Activated T-cell treated with anti-CD3 and anti-CD28 coated beads, Interleukin-2, amount 50 U/mL, for 24 hours (primary cell): Measurements from ENCODE around the gene PNMT.
A peak's percentile ranks its signal among the peaks of the same experiment; 100 is the strongest.

Experiments
- DNase-seq: peaks from one replicate; pipeline ENCODE4 v3.0.0-alpha.2; 2020
- H3K27ac Mint-ChIP-seq: 2 replicates; pipeline ENCODE4 v1.8.0; 2020; ENCODE audit warnings: mild to moderate bottlenecking, mixed read lengths
- H3K27me3 Mint-ChIP-seq: 2 replicates; pipeline ENCODE4 v1.8.0; 2020; ENCODE audit warnings: mixed read lengths
- H3K36me3 Mint-ChIP-seq: 2 replicates; pipeline ENCODE4 v1.8.0; 2020; ENCODE audit warnings: low read depth, mixed read lengths
- H3K4me1 Mint-ChIP-seq: 2 replicates; pipeline ENCODE4 v1.8.0; 2020; ENCODE audit warnings: low read depth, mixed read lengths
- H3K4me3 Mint-ChIP-seq: 2 replicates; pipeline ENCODE4 v1.8.0; 2020; ENCODE audit warnings: mild to moderate bottlenecking, moderate library complexity, mixed read lengths
- H3K9me3 Mint-ChIP-seq: 2 replicates; pipeline ENCODE4 v1.8.0; 2020; ENCODE audit warnings: mixed read lengths

PNMT gene

DNA sequence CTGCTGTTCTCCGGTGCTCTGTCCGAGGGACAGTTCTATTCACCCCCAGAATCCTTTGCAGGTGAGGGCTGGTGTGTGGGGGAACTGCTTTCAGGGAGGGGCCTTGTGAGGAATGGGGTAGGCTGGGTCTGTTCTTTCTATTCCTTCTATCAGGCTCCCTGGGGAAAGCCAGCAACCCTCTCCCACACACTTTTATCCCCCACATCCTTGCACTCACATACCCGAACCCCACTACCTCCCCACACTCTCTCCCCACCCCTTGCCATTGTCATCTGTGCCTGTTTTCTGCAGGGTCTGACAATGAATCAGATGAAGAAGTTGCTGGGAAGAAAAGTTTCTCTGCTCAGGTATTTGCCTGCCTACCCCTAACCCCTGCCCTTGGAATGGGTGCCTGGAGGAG, 9.5 kb upstream of the PNMT start:
- no peak overlapping the region for H3K27ac Mint-ChIP-seq
- H3K4me3 Mint-ChIP-seq, result no peak overlapping the region
- no peaks in the 10 kb centered on the region for H3K27me3 Mint-ChIP-seq

DNA sequence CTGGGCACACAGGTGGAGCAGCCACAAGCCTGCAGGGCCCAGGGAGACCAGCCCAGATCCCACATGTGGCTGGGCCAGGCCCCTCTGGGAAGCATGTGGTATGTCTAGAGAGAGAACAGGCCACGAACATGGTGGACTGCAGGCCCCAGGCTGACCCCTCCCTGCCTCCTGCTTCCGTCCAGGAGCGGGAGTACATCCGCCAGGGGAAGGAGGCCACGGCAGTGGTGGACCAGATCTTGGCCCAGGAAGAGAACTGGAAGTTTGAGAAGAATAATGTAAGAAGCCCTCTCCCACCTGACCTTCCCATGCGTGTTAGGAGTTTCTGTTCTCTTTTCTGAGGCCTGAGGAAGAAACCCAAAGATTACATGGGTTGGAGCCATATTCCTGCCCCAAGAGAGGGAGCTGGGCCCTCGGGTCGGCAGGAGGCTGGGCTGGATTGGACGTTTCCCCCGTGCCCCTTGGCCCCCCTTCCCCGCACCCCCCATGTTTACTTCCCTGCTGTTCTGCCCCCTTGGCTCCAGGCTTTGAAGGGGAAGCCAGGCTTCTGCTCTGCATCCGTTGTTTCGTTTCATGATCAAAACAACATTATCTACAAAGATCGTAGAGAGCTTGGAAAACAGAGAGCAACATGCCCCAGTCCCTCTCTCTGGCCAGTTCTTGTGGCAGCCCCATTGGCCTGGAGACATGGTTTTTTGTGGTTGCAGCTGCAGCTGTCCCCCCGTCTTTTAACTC, 8.8 kb upstream of the PNMT start:
- H3K36me3 Mint-ChIP-seq, result peaks cover 69% of the 10 kb centered on the region
- H3K27ac Mint-ChIP-seq, result peak overlapping the region; percentile 61
- H3K27me3 Mint-ChIP-seq, result no peaks in the 10 kb centered on the region
- H3K4me1 Mint-ChIP-seq, result peaks cover 16% of the 10 kb centered on the region
- no peak overlapping the region for H3K4me3 Mint-ChIP-seq
- DNase-seq, result no peak
- H3K9me3 Mint-ChIP-seq, result no peaks in the 10 kb centered on the region

More for the DNA sequence above, 9.5 kb upstream of the PNMT start:
- no peak for DNase-seq
- H3K36me3 Mint-ChIP-seq, result peaks cover 71% of the 10 kb centered on the region
- peaks cover 17% of the 10 kb centered on the region for H3K4me1 Mint-ChIP-seq
- no peaks in the 10 kb centered on the region for H3K9me3 Mint-ChIP-seq

DNA sequence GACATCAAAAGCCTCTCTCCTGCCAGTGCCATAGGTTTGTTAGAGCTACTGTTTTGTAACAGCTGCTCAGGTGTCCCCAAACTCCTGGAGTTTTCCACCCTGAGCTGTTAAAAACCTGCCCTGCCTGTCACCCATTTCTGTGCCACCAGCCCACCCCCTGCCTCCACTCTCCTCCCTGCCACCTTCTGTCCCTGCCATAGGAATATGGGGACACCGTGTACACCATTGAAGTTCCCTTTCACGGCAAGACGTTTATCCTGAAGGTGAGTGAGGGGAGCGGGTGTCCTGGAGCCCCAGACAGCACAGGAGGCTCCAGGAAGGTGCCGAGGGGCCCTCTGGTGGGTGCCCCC, 8.3 kb upstream of the PNMT start:
- peaks cover 64% of the 10 kb centered on the region for H3K36me3 Mint-ChIP-seq
- H3K27me3 Mint-ChIP-seq, result no peaks in the 10 kb centered on the region
- H3K27ac Mint-ChIP-seq, result no peak overlapping the region
- peaks cover 11% of the 10 kb centered on the region for H3K4me1 Mint-ChIP-seq
- no peak for DNase-seq
- no peaks in the 10 kb centered on the region for H3K9me3 Mint-ChIP-seq
- no peak overlapping the region for H3K4me3 Mint-ChIP-seq

DNA sequence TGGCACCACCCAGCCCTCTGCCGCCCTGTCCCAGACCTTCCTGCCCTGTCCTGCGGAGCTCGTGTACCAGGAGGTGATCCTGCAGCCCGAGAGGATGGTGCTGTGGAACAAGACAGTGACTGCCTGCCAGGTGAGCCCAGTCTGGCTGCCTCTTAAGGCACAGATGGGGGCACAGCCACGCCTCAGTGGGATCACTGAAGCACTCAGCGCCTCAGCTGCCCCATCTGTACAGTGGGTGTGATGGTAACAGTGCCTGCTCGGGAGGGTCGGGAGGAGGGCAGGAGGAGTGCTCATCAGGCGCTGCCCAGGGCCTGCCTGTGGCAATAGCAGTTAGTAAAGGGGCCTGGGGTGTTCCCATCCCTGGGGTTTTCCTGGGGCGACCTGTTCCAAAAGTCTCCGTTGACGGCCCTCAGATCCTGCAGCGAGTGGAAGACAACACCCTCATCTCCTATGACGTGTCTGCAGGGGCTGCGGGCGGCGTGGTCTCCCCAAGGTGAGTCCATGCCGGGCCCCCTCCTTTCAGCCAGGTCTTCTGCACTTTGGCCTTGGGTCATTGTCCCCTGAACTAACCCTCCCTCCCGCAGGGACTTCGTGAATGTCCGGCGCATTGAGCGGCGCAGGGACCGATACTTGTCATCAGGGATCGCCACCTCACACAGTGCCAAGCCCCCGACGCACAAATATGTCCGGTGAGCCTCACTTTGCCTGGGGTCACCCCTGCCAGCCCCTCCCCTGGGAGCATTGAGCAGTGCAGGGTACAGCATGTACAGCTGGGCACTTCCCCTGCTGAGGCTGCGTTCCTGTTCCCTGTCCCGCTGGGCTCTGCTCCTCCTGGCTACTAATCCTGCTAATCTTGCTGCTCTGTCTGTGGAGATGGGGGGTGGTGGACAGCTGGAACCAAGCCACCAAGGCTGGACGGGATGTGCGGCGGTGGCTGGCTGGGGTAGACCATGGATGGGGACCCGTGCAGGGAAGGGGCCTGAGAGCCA, 7.6 kb upstream of the PNMT start:
- no peak overlapping the region for H3K4me3 Mint-ChIP-seq
- H3K9me3 Mint-ChIP-seq, result no peaks in the 10 kb centered on the region
- no peak overlapping the region for H3K27ac Mint-ChIP-seq
- peaks cover 10% of the 10 kb centered on the region for H3K4me1 Mint-ChIP-seq
- no peak for DNase-seq
- peaks cover 2% of the 10 kb centered on the region for H3K27me3 Mint-ChIP-seq
- H3K36me3 Mint-ChIP-seq, result peaks cover 57% of the 10 kb centered on the region

DNA sequence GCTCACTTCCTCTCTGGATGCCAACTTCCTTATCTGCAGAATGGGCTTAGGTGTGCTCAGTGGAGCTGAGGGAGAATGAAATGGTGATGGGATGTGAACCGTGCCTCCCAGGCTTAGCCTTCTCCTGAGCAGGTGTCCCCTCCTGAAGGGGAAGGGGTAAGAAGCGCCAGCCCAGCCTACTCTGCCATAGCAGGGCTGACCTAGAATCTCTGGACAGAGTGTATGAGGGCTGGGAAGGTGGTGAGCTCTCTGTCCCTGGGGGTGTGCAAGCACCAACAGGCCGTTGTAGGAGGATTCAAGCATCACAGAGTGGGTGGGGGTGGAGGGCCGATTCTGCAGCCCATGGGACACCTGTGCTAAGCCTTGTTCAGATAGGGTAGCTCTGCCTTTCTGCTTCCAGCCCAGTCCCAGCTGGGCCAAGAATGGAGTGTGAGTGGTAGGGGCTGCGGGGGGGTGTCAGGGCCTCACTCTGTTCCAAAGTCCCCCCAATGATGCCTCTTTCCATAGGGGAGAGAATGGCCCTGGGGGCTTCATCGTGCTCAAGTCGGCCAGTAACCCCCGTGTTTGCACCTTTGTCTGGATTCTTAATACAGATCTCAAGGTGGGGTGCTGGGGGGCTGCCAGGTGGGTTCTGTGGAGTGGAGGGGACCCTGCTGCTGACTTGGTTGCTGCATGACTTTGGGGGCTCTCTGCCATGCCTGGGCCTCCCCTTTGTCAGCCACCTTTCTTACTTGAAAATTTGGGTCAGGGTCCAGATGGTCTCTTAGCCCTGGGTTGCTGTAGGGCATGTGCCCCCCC, 6.3 kb upstream of the PNMT start:
- Mint-ChIP-seq H3K4me1 (peaks cover 12% of the 10 kb centered on the region), H3K27me3 (peaks cover 13% of the 10 kb centered on the region), H3K9me3 (no peaks in the 10 kb centered on the region), H3K36me3 (peaks cover 53% of the 10 kb centered on the region), H3K4me3 (no peak overlapping the region), H3K27ac (no peak overlapping the region)
- DNase-seq, result no peak

DNA sequence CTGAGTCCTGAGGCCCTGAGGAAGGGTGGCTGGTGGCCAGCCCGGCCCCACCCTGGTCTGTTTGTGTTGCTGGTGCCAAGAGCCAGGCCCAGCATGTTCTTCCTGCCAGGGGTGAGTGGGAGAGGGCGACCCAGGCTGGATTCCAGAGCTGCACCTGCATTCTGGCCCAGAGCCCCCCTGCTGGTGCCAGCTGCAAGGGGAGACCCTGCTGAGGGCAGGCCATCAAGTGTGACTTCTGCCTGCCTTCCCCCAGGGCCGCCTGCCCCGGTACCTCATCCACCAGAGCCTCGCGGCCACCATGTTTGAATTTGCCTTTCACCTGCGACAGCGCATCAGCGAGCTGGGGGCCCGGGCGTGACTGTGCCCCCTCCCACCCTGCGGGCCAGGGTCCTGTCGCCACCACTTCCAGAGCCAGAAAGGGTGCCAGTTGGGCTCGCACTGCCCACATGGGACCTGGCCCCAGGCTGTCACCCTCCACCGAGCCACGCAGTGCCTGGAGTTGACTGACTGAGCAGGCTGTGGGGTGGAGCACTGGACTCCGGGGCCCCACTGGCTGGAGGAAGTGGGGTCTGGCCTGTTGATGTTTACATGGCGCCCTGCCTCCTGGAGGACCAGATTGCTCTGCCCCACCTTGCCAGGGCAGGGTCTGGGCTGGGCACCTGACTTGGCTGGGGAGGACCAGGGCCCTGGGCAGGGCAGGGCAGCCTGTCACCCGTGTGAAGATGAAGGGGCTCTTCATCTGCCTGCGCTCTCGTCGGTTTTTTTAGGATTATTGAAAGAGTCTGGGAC, 5.5 kb upstream of the PNMT start:
- H3K4me1 Mint-ChIP-seq, result peaks cover 12% of the 10 kb centered on the region
- peaks cover 49% of the 10 kb centered on the region for H3K36me3 Mint-ChIP-seq
- H3K27ac Mint-ChIP-seq, result no peak overlapping the region
- no peak overlapping the region for H3K4me3 Mint-ChIP-seq
- H3K27me3 Mint-ChIP-seq, result peaks cover 16% of the 10 kb centered on the region
- no peaks in the 10 kb centered on the region for H3K9me3 Mint-ChIP-seq
- DNase-seq, result no peak

DNA sequence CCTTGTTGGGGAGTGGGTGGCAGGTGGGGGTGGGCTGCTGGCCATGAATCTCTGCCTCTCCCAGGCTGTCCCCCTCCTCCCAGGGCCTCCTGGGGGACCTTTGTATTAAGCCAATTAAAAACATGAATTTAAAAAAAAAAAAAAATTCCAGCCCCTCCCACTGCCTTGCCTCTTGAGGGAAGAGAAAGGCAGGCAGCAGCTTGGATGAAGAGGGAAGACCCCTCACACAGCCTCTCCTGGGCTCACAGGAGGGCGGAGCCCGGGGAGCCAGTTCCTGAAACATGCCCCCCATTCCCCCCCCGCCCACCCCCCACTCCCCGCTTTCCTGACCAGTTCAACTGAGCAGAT, 4.9 kb upstream of the PNMT start:
- peaks cover 44% of the 10 kb centered on the region for H3K36me3 Mint-ChIP-seq
- DNase-seq, result no peak
- no peaks in the 10 kb centered on the region for H3K9me3 Mint-ChIP-seq
- H3K4me3 Mint-ChIP-seq, result no peak overlapping the region
- H3K27me3 Mint-ChIP-seq, result peaks cover 19% of the 10 kb centered on the region
- no peak overlapping the region for H3K27ac Mint-ChIP-seq
- peaks cover 7% of the 10 kb centered on the region for H3K4me1 Mint-ChIP-seq

DNA sequence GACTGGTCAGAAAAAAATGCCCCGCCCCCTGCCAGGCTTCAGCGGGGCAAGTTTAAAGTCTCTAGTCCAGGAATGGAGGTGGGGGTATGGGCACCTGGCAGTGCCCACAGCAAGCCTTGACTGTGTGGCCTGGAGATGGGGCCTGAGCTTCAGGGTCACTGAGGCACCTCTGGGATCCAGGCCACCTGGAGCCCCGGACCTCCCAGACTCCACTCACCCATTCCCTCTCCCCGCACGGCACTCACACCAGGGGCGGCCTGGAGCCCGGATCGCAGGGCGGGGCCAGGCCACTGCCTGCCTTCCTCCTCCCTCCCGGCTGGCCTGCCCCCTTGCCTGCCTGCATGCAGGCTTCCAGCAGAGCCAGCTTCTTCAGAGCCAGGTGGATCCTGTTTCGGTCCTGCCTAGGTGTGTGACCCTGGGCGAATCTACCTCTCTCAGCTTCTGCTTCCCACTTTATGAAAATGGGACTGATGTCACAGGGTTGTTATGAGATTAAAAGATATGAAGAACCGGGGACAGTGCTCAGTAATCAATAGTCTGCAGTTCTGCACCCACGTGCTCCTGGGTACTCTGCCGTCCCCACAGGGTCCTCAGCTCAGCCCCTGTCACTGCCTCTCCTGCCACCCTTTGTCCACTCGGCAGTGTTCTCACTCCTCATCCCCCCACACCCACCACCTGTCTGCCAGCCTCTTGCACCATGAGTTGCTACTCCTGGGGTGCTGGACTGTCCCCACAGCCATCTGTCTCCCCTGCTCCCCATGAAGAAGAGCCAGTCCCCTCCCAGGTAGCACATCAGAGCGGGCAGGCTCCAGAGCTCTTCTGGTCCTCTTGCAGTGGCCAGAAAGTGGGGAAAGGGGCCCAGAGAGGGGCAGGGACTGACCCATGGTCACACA, 4.3 kb upstream of the PNMT start:
- peaks cover 24% of the 10 kb centered on the region for H3K27me3 Mint-ChIP-seq
- no peak for DNase-seq
- no peaks in the 10 kb centered on the region for H3K9me3 Mint-ChIP-seq
- no peak overlapping the region for H3K4me3 Mint-ChIP-seq
- H3K4me1 Mint-ChIP-seq, result peaks cover 8% of the 10 kb centered on the region
- H3K36me3 Mint-ChIP-seq, result peaks cover 39% of the 10 kb centered on the region
- H3K27ac Mint-ChIP-seq, result no peak overlapping the region

DNA sequence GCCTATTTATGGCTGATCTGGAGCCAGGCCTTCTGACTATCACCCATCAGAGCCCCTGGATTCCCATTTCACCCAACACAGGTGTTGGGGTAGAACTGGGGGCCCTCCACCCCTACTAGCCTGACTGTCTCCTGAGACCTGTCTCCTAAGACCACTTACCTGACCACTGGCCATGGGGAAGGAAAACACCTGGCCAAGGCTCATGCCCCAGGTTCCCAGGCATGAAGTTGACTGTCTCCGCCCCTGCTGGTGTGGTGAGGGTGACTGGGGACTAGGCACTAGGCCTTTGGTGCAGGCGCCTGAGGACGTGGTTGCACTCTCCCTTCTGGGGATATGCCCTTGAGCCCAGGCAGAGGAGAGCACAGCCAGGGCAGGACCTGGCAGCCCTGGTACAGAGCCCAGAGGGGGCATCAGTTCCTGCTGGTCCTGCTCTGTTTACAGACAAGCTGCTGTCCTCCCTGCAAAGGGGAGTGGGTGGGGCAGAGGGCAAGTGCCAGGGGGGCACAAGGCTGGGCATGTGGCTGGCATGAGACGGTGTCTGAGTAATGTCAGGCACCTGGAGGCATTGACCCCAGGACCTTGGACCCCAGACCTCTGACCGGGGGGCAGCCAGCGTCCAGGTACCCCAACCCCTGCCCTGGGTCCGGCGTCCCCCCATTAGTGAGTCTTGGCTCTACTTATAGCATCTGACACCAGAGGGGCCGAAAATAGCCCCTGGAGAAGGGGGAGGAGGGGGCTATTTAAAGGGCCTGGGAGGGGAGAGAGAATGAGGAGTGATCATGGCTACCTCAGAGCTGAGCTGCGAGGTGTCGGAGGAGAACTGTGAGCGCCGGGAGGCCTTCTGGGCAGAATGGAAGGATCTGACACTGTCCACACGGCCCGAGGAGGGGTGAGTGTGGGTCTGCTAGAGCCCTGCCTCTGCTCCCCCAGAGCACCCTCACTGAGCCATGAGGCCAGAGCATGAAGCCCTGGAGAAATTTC, 3.4 kb upstream of the PNMT start, which contains the start of gene TCAP:
Gene TCAP, plus strand, starts transcription at position 769 of the 981 bp plus-strand sequence. Its CDS starts 11 bp downstream, at position 780.
- Mint-ChIP-seq H3K27me3 (peaks cover 30% of the 10 kb centered on the region), H3K4me3 (no peak within 1 kb of the TSS), H3K27ac (no peak within 1 kb of the TSS), H3K4me1 (peaks cover 7% of the 10 kb centered on the region), H3K36me3 (peaks cover 31% of the 10 kb centered on the region), H3K9me3 (no peaks in the 10 kb centered on the region)
- DNase-seq, result no peak

DNA sequence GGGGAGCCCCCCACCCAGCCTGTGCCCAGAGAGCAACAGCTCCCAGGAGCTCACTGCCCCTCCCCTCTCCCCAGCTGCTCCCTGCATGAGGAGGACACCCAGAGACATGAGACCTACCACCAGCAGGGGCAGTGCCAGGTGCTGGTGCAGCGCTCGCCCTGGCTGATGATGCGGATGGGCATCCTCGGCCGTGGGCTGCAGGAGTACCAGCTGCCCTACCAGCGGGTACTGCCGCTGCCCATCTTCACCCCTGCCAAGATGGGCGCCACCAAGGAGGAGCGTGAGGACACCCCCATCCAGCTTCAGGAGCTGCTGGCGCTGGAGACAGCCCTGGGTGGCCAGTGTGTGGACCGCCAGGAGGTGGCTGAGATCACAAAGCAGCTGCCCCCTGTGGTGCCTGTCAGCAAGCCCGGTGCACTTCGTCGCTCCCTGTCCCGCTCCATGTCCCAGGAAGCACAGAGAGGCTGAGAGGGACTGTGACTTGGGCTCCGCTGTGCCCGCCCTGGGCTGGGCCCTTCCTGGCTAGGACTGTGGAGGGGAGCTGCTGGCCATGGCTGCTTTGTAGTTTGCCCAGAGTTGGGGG, 2.5 kb upstream of the PNMT start:
- H3K36me3 Mint-ChIP-seq, result peaks cover 23% of the 10 kb centered on the region
- no peak for DNase-seq
- H3K4me3 Mint-ChIP-seq, result no peak overlapping the region
- no peak overlapping the region for H3K27ac Mint-ChIP-seq
- peaks cover 35% of the 10 kb centered on the region for H3K27me3 Mint-ChIP-seq
- H3K4me1 Mint-ChIP-seq, result peaks cover 7% of the 10 kb centered on the region
- H3K9me3 Mint-ChIP-seq, result no peaks in the 10 kb centered on the region

DNA sequence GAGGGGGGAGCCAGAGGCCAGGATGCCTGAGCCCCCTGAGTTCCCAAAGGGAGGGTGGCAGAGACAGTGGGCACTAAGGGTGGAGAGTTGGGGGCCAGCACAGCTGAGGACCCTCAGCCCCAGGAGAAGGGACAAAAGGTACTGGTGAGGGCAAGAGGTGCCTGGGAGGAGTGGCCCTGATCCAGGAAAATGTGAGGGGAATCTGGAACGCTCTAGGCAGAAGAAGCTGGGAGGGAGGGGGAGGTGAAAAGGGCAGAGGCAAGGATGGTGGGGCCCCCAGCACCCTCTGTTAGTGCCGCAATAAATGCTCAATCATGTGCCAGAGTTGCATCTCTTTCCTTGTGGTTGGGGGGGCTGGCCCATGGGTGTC, 2.0 kb upstream of the PNMT start:
- Mint-ChIP-seq H3K4me3 (no peak overlapping the region), H3K9me3 (no peaks in the 10 kb centered on the region), H3K36me3 (peaks cover 18% of the 10 kb centered on the region), H3K4me1 (peaks cover 7% of the 10 kb centered on the region), H3K27ac (no peak overlapping the region), H3K27me3 (peaks cover 39% of the 10 kb centered on the region)
- no peak for DNase-seq

DNA sequence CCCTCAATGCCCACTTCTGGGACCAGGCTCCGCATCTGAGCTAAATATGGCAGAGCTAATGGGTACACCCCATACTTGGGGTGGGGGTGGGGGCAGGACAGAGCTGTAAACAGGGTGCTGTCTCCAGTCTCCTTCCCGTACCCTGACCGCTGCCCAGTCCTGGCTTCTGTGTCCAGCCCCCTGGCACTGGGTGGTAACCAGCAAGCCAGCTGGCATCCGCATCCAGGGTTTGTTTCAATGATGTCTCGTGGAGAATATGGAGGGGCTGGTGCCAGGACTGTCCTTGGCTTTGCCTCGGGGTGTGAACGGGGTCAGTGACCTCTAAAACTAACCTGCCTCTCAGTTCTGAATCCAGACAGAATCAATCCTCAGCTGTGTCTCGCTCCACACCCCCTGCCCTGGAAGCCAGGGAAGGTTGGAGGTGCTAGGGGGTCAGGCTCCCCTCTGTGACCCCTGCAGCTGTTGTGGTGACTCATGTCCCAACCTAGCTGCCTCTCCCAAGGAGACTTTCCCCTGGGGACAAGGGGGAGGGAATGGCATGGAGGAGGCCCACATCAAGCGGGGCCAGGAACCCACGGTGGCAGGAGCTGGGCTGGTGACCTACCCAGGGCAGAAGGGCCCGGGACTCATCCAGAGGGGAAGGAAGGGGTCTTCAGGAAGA, 1.5 kb upstream of the PNMT start:
- Mint-ChIP-seq H3K4me1 (peaks cover 9% of the 10 kb centered on the region), H3K4me3 (no peak overlapping the region), H3K9me3 (no peaks in the 10 kb centered on the region), H3K27ac (no peak overlapping the region), H3K27me3 (peaks cover 40% of the 10 kb centered on the region), H3K36me3 (peaks cover 13% of the 10 kb centered on the region)
- no peak for DNase-seq
